Panc1 (cell line): Measurements from ENCODE around the gene ZNF691. TPM values are rescaled to one million over a fixed set of nuclear protein-coding genes. Genes with fewer than 3 reads are reported as not detected.

Experiments used
- ATAC-seq: fragments of 200-7000 bp; cut with Tn5 transposase; 2 replicates; pipeline ENCODE4 v1.9.1; 2020; ENCODE audit warnings: mild to moderate bottlenecking, moderate library complexity
- BruUV-seq: library from RNA; stranded (reverse); fragments of 400-500 nt; replicated peaks from 2 replicates; lab custom pipeline; 2021; lab: Mats Ljungman, UMichigan
- CTCF ChIA-PET: fragments of 300-600 bp; sonication (Branson Sonifier 250); formaldehyde crosslinking; loops from one replicate; lab custom pipeline; 2022; ENCODE audit warnings: antibody characterized with exemption; lab: Charles Lee
- POLR2A ChIA-PET: fragments of 300-600 bp; sonication (Branson Sonifier 250); formaldehyde crosslinking; loops from one replicate; lab custom pipeline; 2022; ENCODE audit warnings: antibody characterized with exemption; lab: Charles Lee
- DNase-seq: peaks from one replicate; pipeline ENCODE4 v3.0.0-alpha.2; 2010; ENCODE audit warnings: low read depth, low spot score
- H3K27ac ChIP-seq: 2 replicates; pipeline ENCODE4 v1.5.1; 2011; ENCODE audit warnings: mild to moderate bottlenecking, low read length, inconsistent platforms
- H3K27me3 ChIP-seq: fragments of 200-500 bp; sonication (Bioruptor generic); 2 replicates; pipeline ENCODE4 v1.6.0; 2014; ENCODE audit warnings: low read length, inconsistent platforms; ENCODE audit not compliant: control insufficient read depth, insufficient read depth
- H3K36me3 ChIP-seq: fragments of 200-500 bp; sonication (Bioruptor generic); 2 replicates; pipeline ENCODE4 v1.5.1; 2014; ENCODE audit warnings: inconsistent platforms, mild to moderate bottlenecking, low read length, moderate library complexity; ENCODE audit not compliant: control insufficient read depth, insufficient read depth
- H3K4me1 ChIP-seq: 2 replicates; pipeline ENCODE4 v1.5.1; 2011; ENCODE audit warnings: inconsistent platforms, mild to moderate bottlenecking, low read length, moderate library complexity; ENCODE audit not compliant: control insufficient read depth, insufficient read depth
- H3K4me3 ChIP-seq, 2 experiments: 2 replicates each; pipeline ENCODE4 v1.5.1; 2011 to 2012; ENCODE audit warnings: low read depth in 2 of 2, low read length in 2 of 2, mild to moderate bottlenecking in 2 of 2, inconsistent platforms in 1 of 2, moderate library complexity in 1 of 2
- H3K9me3 ChIP-seq: fragments of 200-500 bp; sonication (Bioruptor generic); 2 replicates; pipeline ENCODE4 v1.5.1; 2014; ENCODE audit warnings: low read depth, mild to moderate bottlenecking, inconsistent platforms, low read length, moderate library complexity; ENCODE audit not compliant: control insufficient read depth, insufficient read depth
- POLR2AphosphoS5 ChIP-seq: IDR thresholded peaks from 2 replicates; pipeline ENCODE4 v1.6.1; 2012; ENCODE audit warnings: mild to moderate bottlenecking, low read depth, low read length, moderate library complexity
- REST ChIP-seq, 2 experiments: IDR thresholded peaks; 2 replicates each; pipeline ENCODE4 v1.6.1; 2011 to 2012; ENCODE audit warnings: low read depth in 2 of 2, control low read depth in 1 of 2, low read length in 1 of 2, mild to moderate bottlenecking in 1 of 2, moderate library complexity in 1 of 2; ENCODE audit not compliant: insufficient read depth in 1 of 2
- SIN3A ChIP-seq: IDR thresholded peaks from 2 replicates; pipeline ENCODE4 v1.6.1; 2012; ENCODE audit warnings: low read depth, mild to moderate bottlenecking, low read length, moderate library complexity, borderline replicate concordance; ENCODE audit not compliant: insufficient read depth
- TCF7L2 ChIP-seq: IDR thresholded peaks from 2 replicates; pipeline ENCODE4 v1.6.1; 2011; ENCODE audit warnings: mild to moderate bottlenecking, low read depth, low read length, inconsistent platforms
- in situ Hi-C: cut with HindIII; loops from 2 replicates; pipeline ENCODE4 v1.10.0; 2016; ENCODE audit warnings: low sequenced_read_pairs, low pct_unique_long_range_greater_than_20kb
- intact Hi-C: fragments of 100-400 bp; cut with micrococcal nuclease; formaldehyde crosslinking; loops from one replicate; pipeline ENCODE4 v1.10.0; 2022; ENCODE audit not compliant: unreplicated experiment
- total RNA-seq: library from RNA; stranded (reverse); gene quantifications from one replicate; pipeline ENCODE4 v1.2.1, GENCODE V29; 2021; ENCODE audit not compliant: unreplicated experiment
- TF ChIP-seq, protein P1 (sequence below): fragments of 450-650 bp; IDR thresholded peaks from 2 replicates; pipeline ENCODE4 v1.5.1; 2017; ENCODE audit warnings: mild to moderate bottlenecking

ZNF691 gene
- total RNA-seq, 1 experiment from 2014 or later = 9.9 TPM

DNA sequence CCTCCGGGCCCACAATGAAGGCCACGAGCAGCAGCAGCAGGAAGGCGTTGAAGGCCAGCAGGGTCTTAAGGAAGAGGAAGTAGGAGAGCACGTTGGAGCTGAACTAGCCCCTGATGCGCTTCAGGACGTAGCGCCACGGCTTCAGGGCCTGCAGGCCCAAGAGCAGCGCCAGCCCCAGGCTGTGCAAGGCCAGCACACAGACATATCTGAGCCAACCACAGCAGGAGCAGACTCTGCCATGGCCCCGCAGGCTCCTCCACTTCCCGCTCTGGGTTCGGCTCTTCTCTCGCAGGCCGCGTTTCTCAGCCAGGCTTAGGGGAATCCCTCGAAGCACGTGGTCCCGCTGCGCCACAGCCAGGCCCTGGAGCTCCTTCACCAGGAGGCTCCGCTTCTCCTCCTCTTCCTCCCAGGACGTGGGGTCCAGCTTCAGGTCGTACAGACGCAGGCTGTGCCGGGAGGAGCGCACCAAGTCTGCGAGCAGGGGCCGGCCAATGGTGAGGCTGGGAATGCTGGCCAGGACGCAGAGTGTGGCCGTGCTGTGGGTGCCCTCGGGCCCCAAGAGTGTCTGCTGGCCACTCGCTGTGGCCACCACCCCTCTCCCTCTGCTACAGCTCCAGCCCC lies 41.7 kb downstream of the ZNF691 start:
- ChIA-PET CTCF (no interaction called here), POLR2A (no interaction called here)
- H3K4me1 ChIP-seq = no peaks in the 10 kb centered on the region
- no peak for TF ChIP-seq REST (IDR thresholded peaks at IDR 0.05; ENCODE audit: insufficient read depth in 1 of 2, low read depth in 2 of 2, low read length in 1 of 2)
- TF ChIP-seq POLR2AphosphoS5 = no peak
- TF ChIP-seq, protein P1, sequence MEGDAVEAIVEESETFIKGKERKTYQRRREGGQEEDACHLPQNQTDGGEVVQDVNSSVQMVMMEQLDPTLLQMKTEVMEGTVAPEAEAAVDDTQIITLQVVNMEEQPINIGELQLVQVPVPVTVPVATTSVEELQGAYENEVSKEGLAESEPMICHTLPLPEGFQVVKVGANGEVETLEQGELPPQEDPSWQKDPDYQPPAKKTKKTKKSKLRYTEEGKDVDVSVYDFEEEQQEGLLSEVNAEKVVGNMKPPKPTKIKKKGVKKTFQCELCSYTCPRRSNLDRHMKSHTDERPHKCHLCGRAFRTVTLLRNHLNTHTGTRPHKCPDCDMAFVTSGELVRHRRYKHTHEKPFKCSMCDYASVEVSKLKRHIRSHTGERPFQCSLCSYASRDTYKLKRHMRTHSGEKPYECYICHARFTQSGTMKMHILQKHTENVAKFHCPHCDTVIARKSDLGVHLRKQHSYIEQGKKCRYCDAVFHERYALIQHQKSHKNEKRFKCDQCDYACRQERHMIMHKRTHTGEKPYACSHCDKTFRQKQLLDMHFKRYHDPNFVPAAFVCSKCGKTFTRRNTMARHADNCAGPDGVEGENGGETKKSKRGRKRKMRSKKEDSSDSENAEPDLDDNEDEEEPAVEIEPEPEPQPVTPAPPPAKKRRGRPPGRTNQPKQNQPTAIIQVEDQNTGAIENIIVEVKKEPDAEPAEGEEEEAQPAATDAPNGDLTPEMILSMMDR = no peak
- no peak for TF ChIP-seq SIN3A
- no peak for TF ChIP-seq TCF7L2
- no peak; the same call in 1 of the 2 replicates for ATAC-seq
- no peak overlapping the region for H3K4me3 ChIP-seq
- H3K36me3 ChIP-seq = no peaks in the 10 kb centered on the region
- no peaks in the 10 kb centered on the region for H3K9me3 ChIP-seq
- in situ Hi-C loops (no loop called here), intact Hi-C loops (no loop called here)
- no TSS peak for BruUV-seq
- H3K27me3 ChIP-seq = no peaks in the 10 kb centered on the region
- DNase-seq = no peak
- no peak overlapping the region for H3K27ac ChIP-seq

DNA sequence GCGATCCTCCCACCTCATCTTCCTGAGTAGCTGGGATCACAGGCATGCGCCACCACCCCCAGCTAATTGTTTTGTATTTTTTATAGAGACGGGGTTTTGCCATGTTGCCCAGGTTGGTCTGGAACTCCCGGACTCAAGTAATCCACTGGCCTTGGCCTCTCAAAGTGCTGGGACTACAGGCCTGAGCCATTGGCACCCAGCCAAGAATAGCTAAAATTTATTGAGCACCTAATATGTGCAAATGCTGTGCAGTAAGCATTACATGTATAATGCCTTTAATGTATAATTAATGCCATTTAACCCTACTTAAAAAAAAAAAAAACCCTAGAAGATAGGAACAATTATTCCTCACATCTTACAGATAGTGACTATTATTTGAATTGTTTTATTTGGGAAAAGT lies 42.9 kb downstream of the ZNF691 start:
- no TSS peak for BruUV-seq
- in situ Hi-C loops = no loop called here
- no peaks in the 10 kb centered on the region for H3K27me3 ChIP-seq
- H3K27ac ChIP-seq = no peak overlapping the region
- POLR2A ChIA-PET = interaction anchor here (0.7 kb wide), 3 partner anchors 16 to 147 kb away, joined by 3 to 6 read pairs (median 4); no protein-coding TSS in a partner anchor
- no peak overlapping the region for H3K4me3 ChIP-seq
- intact Hi-C loops = no loop called here
- no peaks in the 10 kb centered on the region for H3K9me3 ChIP-seq
- no peak for ATAC-seq
- no peak for DNase-seq
- CTCF ChIA-PET = no interaction called here
- TF ChIP-seq REST (IDR thresholded peaks at IDR 0.05; ENCODE audit: insufficient read depth in 1 of 2, low read depth in 2 of 2, low read length in 1 of 2) = no peak
- no peak for TF ChIP-seq SIN3A
- no peak for TF ChIP-seq TCF7L2
- no peak for TF ChIP-seq POLR2AphosphoS5
- TF ChIP-seq, protein P1 = no peak
- no peaks in the 10 kb centered on the region for H3K4me1 ChIP-seq
- no peaks in the 10 kb centered on the region for H3K36me3 ChIP-seq
